Measurements from ENCODE around the gene RAPGEF5.

RAPGEF5 gene

DNA sequence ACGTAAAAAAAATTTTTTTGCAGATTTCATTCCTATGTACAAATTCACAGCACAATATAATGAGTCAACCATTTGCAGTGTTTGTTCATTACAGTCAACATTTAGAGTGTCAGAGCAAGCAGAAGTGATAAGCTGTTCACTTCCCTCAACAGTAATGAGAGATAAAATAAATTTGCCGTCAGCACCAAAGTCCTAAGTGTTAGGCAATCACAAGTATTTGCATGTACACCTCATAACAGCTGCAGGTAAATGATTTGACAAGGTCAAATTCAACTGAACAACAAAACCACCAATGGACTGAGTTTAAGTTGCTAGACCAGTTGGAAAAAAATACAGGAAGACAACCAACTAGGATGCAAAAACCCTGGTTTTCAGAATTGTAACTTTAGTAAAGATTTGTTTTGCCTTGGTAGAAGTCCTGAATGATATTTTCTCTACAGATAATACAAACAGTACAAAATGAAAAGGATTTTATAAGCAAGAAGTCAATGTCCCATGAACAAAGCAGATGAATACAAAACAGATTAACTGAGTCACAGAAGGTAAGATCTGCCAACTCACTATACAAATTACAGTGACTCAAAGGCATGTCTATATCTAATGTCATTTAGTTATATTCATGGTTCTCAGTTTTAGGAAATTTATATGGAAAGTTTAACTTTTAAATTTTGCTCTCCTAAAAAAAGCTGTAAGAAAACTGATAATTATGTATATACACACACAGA is 10.4 kb downstream of the RAPGEF5 start:
- DNase-seq (ENCODE audit: insufficient read length, low spot score) = no peak
- no peak for TF ChIP-seq POLR2A (IDR thresholded peaks at IDR 0.05; ENCODE audit: low read depth, low read length)
- no peak for FAIRE-seq

DNA sequence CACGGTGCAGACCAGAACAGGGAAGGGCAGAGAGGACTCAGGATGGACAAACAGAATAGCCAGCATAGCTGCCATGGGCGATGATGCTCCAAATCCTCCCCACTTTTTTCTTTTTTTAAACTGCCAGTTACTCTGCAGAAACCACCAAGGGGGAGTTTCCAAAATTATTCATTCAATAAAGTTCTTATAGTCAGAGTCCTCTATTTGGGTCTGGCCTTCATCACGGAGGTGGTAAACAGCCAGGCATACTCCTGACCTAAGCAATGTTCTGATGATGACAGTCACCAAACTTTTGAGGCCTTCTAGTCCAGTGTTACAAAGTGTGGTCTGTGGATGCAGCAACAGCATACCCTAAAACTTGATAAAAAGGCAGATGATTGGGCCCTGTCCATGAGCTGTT is 12.3 kb downstream of the RAPGEF5 start:
- DNase-seq (ENCODE audit: insufficient read length, low spot score) (no peak), FAIRE-seq (no peak)
- 0 out of 2 replicates have a peak, but pooled peaks have one; percentile 3 for TF ChIP-seq POLR2A (IDR thresholded peaks at IDR 0.05; ENCODE audit: low read depth, low read length)

DNA sequence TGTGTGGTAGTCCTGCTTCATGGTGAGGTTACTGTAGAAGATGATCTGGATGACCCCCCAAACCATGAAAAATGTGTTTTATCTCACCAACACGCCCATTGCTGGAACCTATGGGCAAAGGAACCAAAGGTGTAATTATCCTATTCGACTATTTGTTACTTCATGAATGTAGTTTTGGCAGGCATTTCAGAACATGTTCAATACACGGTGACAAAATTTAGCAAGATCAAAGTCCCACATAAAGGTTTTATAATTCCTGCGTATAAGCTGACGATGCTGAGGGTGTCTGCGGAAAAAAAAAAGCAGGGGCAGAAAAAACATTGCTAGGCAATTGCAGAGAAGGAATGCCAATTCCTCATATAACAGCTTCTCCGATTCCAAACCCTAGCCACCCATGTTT is 13.3 kb downstream of the RAPGEF5 start:
- TF ChIP-seq POLR2A (IDR thresholded peaks at IDR 0.05; ENCODE audit: low read depth, low read length) = no peak
- no peak for DNase-seq (ENCODE audit: insufficient read length, low spot score)
- no peak for FAIRE-seq

DNA sequence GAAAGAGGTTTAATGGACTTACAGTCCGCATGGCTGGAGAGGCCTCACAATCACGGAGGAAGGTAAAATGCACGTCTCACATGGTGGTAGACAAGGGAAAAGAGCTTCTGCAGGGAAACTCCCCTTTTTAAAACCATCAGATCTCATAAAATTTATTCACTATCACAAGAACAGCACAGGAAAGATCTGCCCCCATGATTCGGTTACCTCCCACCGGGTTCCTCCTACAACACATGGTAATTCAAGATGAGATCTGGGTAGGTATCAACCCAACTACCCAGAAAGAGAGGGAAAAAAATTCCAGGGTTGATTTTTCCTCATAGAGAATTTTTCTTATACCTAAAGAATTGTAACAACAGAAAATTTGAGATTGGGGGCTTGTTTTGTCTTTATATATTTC is 13.9 kb downstream of the RAPGEF5 start:
- TF ChIP-seq POLR2A (IDR thresholded peaks at IDR 0.05; ENCODE audit: low read depth, low read length) = no peak
- no peak for DNase-seq (ENCODE audit: insufficient read length, low spot score)
- FAIRE-seq = no peak

DNA sequence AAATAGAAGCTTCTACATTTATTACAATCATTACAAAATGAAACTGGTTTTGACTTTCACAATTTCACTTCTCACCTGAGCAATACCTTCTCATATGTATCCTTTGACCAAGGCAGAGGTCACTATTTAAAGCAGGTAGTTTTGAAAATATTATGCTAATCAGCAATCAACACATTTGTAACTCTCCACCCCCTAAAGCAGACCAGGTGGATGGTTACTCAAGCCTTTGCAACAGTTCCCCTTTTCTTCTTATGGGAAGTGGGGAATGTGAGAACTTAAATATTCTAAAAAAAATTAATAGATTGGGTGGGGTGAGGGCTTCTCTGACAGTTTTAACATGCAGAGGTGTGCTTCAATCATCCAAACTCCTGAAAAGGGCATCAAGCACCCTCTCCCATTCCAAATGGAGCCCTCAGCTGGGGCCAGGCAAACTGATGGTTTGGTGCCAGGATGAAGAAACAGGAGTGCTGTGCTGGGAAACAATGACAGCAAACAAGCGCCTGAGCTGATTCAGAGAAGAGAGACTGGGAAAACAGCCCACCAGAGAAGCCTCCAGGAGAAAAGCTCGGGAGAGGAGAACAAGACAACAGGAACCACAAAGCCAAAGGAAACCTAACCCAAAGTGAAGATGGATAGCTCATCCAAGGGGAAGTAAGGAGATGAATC is 17.1 kb downstream of the RAPGEF5 start:
- DNase-seq (ENCODE audit: insufficient read length, low spot score) (no peak), FAIRE-seq (no peak)
- no peak for TF ChIP-seq POLR2A (IDR thresholded peaks at IDR 0.05; ENCODE audit: low read depth, low read length)

DNA sequence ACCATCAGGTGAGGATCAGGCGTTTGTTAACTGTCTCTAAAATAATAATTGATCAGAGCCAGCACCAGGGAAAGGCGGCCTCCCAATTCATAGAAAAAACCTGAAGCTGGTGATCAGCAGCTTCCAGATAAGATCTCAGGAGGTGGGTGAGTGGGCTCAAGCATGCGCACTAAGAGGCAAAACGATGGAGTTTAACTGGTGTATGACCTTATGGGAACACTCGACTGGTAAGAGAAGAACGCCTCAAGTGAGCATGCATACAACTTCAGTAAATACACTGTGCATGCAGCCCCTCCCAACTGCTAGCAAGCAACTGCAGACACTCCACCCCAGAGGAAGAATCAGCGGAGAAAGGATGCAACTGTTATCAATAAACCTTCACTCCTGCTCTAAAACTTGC is 18.1 kb downstream of the RAPGEF5 start:
- FAIRE-seq (no peak), DNase-seq (ENCODE audit: insufficient read length, low spot score) (no peak)
- no peak for TF ChIP-seq POLR2A (IDR thresholded peaks at IDR 0.05; ENCODE audit: low read depth, low read length)

DNA sequence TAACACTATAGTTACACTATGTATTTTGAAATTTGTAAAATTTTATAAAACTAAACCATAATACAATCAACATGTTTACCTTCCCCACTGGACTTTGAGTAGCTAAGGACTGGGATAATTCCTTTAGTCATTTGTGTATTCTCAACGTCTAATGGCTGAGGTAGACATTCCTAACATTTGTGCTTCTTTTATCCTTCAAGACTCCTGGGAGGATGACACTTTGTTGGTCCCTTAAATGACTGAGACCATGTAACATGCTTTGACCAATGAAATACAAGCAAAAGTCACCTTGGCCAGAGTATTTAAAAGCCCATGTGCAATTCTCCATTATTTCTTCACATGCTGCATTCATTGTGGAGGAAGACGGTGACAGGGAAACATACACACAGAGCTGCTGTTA is 18.5 kb downstream of the RAPGEF5 start:
- DNase-seq (ENCODE audit: insufficient read length, low spot score) (no peak), FAIRE-seq (no peak)
- no peak for TF ChIP-seq POLR2A (IDR thresholded peaks at IDR 0.05; ENCODE audit: low read depth, low read length)

DNA sequence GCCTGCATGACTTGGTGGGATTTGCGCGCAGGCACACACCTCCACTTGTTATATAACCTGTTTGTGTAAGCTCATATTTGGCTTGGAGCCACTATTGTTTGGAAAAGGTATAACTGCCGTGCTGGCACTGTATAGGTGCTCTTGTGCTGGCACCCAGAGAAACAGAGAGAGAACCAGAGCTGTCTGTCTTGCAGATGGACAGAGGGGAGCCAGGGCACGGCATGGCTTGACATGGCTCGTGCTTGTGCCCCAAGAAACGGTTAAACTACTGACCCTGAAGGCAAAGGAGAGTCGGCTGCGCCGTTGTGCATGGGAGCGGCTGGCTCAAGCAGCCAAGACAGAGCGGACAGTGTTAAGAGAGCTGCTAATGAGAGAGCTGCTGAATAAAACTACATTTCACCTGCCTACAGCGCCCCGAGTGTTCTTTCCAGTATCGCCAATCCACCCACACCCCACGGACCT is 23.2 kb downstream of the RAPGEF5 start:
- FAIRE-seq = no peak
- no peak for DNase-seq (ENCODE audit: insufficient read length, low spot score)
- TF ChIP-seq POLR2A (IDR thresholded peaks at IDR 0.05; ENCODE audit: low read depth, low read length) = no peak

DNA sequence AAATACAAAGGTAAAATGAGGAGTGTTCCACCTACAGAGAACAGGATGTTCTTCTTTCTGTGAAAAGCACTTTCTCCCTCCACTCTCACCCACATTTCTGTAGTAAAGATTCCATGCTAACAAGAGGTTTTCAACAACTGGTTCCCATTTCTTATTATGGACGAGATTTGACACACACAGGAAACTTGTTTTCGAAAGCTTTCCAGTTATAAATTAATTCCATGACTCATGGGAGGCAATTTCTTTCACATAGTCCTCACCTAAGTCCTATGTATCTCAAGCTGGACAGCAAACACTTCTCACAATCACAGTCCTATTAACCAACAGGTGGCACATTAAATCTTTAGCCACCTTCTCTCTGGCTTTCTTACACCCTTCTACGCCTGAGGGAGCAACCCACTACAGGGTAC is 24.5 kb downstream of the RAPGEF5 start:
- FAIRE-seq (no peak), DNase-seq (ENCODE audit: insufficient read length, low spot score) (no peak)
- no peak for TF ChIP-seq POLR2A (IDR thresholded peaks at IDR 0.05; ENCODE audit: low read depth, low read length)

DNA sequence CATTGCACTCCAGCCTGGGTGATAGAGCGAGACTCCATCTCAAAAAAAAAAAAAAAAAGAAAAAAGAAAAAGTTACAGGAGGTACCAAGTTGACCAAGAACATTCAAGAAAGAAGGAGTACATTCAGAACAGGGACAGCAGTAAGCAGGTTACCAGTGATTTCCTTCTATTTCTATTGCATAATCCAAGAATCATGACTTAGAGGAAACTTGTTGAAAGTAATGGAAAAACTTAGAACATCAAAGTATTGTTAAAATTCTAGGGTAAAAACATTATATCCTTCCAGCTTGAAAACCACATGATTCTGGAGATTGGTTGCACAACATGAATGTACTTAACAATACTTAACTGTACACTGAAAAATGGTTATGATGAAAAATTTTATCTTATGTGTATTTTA is 25.2 kb downstream of the RAPGEF5 start:
- FAIRE-seq (no peak), DNase-seq (ENCODE audit: insufficient read length, low spot score) (no peak)
- TF ChIP-seq POLR2A (IDR thresholded peaks at IDR 0.05; ENCODE audit: low read depth, low read length) = no peak

DNA sequence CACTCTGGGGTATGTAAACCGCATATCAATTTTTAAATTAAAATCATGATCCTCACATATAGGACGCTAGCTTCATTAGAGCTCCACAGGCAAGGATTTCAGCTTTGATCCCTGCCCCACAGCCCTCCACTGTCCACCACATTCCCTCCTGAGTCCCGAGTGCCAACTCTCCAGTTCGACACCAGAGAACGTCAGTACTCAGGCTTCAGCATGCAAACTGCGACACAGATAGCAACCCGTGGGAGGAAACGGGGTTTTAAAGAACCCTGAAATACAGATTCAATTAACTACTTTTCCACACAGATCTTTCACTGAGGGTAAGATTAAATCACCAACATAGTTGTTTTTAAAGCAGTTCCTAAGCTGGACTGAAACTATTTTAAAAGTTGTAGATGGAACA is 26.1 kb downstream of the RAPGEF5 start:
- TF ChIP-seq POLR2A (IDR thresholded peaks at IDR 0.05; ENCODE audit: low read depth, low read length) = no peak
- DNase-seq (ENCODE audit: insufficient read length, low spot score) (no peak), FAIRE-seq (no peak)

DNA sequence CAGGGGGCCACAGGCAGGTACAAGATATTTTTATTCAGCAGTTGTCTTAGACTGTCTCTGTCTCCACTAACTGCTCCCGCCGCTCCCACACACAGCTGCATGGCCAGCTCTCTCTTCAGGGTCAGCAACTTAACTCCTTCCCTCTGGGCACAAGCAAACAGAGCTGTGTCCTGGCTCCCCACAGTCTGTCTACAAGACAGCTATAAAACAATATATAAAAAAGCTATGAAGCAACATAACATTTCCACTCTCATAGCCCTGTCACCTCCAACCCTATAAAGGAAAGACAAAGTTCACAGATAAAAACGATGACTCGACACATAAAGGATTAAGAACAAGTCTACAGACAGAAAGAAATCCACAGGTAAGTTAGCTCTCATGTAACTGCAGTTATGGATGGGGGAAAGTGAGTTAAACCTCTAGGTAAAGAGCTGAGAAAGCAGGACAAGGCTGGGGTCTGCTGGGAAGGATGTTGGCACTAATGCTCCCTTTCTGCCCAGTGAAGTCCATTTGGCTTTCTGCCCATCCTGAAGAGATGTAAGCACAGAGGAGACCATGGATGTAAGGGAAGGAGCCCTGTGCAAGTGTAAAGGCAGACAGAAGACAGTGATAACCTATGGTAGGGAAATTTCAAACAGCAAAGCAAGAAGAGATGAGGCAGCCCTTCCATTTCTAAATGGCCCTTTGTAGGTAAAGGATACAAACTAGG is 27.0 kb downstream of the RAPGEF5 start:
- TF ChIP-seq POLR2A (IDR thresholded peaks at IDR 0.05; ENCODE audit: low read depth, low read length) = no peak
- FAIRE-seq (no peak), DNase-seq (ENCODE audit: insufficient read length, low spot score) (no peak)

DNA sequence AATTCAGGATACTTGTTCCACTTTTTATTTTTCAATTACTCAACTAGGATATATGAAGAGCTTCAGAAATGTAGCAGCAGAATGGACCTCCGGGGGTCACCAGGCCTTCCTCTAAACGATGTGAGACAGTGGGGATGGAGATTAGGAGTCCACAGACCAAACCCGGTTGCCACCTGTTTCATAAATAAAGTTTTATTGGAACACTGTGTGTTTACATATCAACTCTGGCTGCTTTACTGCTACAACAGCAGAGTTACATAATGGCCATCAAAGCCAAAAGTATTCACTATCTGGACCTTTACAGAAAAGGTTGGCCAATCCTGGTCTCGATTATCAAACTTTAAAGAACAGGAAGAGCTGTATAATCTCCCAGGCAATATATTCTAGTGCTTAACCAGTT is 30.8 kb downstream of the RAPGEF5 start:
- TF ChIP-seq POLR2A (IDR thresholded peaks at IDR 0.05; ENCODE audit: low read depth, low read length) = no peak
- FAIRE-seq = no peak
- no peak for DNase-seq (ENCODE audit: insufficient read length, low spot score)

DNA sequence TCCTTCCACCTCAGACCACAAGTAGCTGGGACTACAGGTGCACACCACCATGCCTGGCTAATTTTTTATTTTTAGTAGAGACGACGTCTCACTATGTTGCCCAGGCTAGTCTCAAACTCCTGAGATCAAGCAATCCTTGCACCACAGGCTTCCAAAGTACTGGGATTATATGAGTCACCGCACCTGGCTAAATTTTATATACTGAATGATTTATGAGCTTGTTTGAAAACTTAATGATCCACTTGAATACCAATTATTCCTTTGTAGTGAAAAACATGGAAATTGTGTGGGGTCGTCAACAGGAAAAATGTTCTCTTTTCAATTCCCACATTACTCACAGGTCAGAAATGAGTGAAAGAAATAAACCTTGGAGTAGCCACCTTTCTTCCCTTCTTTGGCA is 31.3 kb downstream of the RAPGEF5 start:
- no peak for TF ChIP-seq POLR2A (IDR thresholded peaks at IDR 0.05; ENCODE audit: low read depth, low read length)
- FAIRE-seq = no peak
- DNase-seq (ENCODE audit: insufficient read length, low spot score) = no peak
